G401 (cell line): ENCODE data around the gene FBH1. TPM values are rescaled to one million over a fixed set of nuclear protein-coding genes. Genes with fewer than 3 reads are reported as not detected.
"Not testable (repeated sequence)": the region's sequence is repeated elsewhere in the genome, so short reads cannot be mapped to it uniquely, and the experiment has no call there.

Experiments used
- DNase-seq: peaks from one replicate; pipeline ENCODE4 v3.0.0-alpha.2; 2015; ENCODE audit warnings: low spot score
- in situ Hi-C: cut with HindIII; loops from 2 replicates; pipeline ENCODE4 v1.10.0; 2016; ENCODE audit warnings: low sequenced_read_pairs, mixed read lengths
- total RNA-seq: library from RNA; depleted of rRNA; stranded (reverse); fragments of >200 nt; shearing (Covaris generic); gene quantifications from 2 replicates; pipeline ENCODE4 v1.2.3, GENCODE V29; 2014

Gene FBH1
- total RNA-seq, 1 experiment from 2014 or later = 50.2 TPM

GRCh38 chr10:5871596-5871995, 18.4 kb upstream of the FBH1 start:
- DNase-seq = no peak
- in situ Hi-C loops = no loop called here

GRCh38 chr10:5873515-5873995, 16.5 kb upstream of the FBH1 start:
- in situ Hi-C loops = no loop called here
- DNase-seq = peak; percentile 79

- no peak for DNase-seq
- in situ Hi-C loops = no loop called here
These were observed 13.8 kb upstream of the FBH1 start for GRCh38 chr10:5876181-5876768.

DNA sequence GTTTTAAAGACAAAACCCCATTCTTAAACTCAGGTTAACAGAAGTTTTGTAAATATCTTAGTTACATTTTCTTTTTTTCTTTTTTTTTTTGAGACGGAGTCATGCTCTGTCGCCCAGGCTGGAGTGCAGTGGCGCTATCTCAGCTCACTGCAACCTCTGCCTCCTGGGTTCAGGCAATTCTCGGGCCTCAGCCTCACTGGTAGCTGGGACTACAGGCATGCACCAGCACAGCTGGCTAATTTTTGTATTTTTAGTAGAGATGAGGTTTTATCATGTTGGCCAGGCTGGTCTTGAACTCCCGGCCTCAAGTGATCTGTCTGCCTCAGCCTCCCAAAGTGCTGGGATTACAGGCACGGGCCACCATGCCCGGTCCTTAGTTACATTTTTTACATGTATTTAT, 13.0 kb upstream of the FBH1 start:
- DNase-seq, in situ Hi-C loops: not testable (repeated sequence)

- DNase-seq = no peak
- in situ Hi-C loops = no loop called here
These were observed 7.1 kb upstream of the FBH1 start for GRCh38 chr10:5882961-5883360.

DNA sequence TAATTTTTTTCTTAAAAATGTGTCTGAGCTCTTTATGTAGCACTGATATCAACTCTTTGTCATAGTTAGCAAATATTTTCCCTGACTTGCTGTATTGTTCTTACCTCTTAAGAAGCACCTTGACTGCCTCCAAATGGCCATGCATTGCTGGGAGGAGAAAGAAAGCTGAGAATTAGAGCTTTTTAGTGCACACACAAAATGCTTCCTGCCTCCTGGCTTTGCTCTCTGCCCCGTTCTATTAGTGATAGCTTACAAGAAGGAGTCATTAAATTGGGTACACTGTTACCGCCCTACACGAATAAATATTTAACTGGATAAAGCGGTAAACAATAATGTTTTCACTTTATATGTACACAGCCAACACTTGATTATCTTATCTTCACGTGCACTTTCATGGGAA, 4.4 kb upstream of the FBH1 start:
- in situ Hi-C loops = no loop called here

GRCh38 chr10:5887029-5887428, 3.0 kb upstream of the FBH1 start:
- no peak for DNase-seq
- in situ Hi-C loops = no loop called here

More for the DNA sequence above, 4.4 kb upstream of the FBH1 start:
- no peak for DNase-seq

GRCh38 chr10:5887641-5888040, 2.4 kb upstream of the FBH1 start:
- no peak for DNase-seq
- in situ Hi-C loops = no loop called here

DNA sequence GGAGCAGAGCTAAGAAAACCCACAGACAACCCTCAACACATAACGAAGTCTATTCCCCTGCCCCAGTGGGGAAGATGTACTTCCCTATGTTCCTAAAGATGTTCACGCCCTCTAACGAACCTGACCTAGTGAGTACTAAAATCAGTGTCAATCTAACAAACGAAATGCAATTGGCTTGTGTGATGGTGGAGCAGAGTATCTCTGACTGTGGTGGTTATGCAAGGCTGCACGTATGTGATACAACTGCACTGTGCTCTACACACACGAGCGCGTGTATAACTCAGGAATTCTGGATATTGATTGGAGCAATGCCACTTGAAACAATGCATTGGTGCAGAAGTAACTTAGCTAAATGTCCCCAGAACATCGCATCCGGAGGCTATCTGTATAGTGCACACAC, 1.7 kb upstream of the FBH1 start:
- DNase-seq = peak; percentile 5
- in situ Hi-C loops = no loop called here

GRCh38 chr10:5888843-5889623, 1.0 kb upstream of the FBH1 start:
- peak; percentile 23 for DNase-seq
- in situ Hi-C loops = no loop called here

GRCh38 chr10:5890452-5890915, 441 bp downstream of the FBH1 start:
- in situ Hi-C loops = no loop called here
- DNase-seq = peak; percentile 19

DNA sequence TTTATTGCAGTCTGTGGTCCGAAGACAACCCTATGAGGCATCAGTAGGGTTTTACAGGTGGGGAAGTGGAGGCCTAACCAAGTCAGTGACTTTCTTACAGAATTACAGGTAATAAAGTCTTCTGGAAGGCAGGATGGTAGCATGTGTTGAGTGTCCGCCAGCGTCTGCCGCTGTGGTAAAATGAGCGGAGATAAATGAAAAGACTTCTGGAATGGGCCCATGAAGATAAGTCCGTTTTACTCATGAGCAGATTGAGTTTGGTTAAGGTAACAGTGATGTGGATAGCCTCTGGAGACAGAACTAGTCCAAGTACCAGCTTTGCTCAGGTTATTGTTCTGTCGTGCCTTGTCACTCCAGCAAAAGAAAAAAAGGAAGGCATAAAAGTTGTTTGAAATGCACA, 966 bp downstream of the FBH1 start:
- DNase-seq = no peak
- in situ Hi-C loops = no loop called here

DNA sequence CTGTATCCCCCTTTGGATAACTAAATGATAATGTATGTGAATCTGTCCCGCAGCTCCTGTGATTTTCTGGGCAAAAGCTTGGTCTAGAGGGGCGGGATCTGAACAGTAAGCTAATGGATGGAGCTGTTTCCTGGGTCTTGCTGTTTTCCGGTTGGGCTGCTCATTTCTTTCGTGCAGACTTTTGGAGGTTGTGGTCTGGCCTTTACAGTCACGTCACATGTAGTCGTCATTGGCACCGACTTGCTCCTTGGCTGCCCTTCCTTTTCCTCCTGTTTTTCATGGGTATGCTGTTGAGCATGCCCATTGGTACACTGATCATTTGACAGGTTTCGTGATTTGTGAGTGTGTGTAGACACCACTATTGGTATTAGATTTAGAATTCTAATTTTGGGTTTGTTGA, 2.0 kb downstream of the FBH1 start:
- in situ Hi-C loops = no loop called here
- DNase-seq = no peak

GRCh38 chr10:5893321-5893720, 3.3 kb downstream of the FBH1 start:
- no peak for DNase-seq
- in situ Hi-C loops = no loop called here

DNA sequence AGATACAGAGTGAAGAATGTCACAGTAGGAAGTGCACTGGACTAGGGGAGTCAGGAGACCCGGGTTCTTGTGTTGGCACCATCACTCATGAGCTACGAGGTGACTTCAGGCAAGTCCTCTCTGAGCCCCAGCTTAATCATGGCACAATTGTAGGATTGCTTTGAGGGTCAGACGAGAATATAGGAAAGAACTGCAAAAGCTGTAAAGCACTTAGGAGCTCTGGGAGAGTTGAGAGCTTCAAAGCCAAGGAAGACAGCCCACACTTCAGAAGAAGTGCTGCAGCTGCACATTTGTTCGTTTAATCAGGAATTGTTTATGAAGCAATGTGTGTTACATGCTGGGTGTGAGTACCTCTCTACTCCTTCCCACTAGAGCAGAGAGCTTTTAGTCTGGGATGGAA, 4.4 kb downstream of the FBH1 start:
- DNase-seq = no peak
- in situ Hi-C loops = no loop called here

DNA sequence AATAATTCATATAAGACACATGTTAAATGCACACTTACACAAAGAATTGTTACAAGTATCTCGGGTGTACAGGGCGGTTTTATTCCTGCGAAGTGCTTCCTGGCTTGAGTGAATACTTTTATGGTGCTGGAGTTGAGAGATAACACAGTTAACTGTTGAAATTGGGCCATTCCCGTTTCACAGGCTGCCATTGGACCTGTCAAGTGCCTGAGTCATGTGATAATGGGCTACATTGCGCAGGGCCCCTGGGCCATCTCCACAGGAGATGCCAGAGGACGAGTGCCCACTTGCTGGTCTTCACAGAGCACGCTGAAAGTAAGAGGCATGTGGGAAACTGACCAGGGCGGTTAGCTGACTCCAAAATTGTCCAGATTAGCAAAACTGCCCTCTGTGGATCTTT, 4.8 kb downstream of the FBH1 start:
- in situ Hi-C loops = no loop called here
- no peak for DNase-seq

GRCh38 chr10:5895365-5895764, 5.3 kb downstream of the FBH1 start:
- no peak for DNase-seq
- in situ Hi-C loops = no loop called here

DNA sequence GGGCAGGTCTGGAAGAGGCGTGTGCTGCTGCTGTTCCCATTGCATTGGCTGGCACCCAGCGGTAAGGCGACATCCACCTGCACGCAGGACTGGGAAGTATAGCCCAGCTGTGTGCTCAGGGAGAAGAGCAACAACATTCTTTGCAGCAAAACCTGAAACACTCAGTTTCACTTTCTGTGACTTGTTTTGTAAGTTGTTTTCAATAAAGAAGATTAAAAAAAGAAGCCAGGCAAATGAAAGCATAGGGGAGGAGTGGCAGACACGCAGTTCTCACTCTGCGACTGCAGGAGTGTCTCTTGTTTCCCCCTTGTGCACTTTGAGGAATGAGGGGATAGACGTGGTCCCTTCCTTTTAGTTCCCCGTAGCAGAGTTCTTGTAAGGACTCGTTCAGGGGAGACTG, 5.8 kb downstream of the FBH1 start:
- DNase-seq = no peak
- in situ Hi-C loops = no loop called here

GRCh38 chr10:5896208-5897052, 6.4 kb downstream of the FBH1 start:
- in situ Hi-C loops = no loop called here
- DNase-seq = no peak

DNA sequence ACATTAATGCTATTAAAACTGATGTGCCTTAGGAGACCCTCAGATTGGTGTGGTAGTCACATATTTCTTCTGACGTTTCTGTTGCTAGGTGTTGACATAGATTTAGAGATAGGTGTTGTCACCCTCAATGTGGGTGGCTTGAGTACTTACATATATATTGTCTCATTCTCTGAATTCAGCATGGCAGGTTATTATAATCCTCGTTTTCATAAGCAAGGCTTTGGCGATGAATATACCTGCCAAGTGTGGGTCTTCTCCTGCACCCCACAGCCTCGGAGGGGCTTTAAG, 7.0 kb downstream of the FBH1 start:
- no peak for DNase-seq
- in situ Hi-C loops = no loop called here
